ENCODE data around the gene DNASE1L1.

Gene DNASE1L1, protein sequence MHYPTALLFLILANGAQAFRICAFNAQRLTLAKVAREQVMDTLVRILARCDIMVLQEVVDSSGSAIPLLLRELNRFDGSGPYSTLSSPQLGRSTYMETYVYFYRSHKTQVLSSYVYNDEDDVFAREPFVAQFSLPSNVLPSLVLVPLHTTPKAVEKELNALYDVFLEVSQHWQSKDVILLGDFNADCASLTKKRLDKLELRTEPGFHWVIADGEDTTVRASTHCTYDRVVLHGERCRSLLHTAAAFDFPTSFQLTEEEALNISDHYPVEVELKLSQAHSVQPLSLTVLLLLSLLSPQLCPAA

GRCh38 chrX:154409222-154409871, at the start of gene DNASE1L1:
Gene DNASE1L1 (minus strand): TSS chrX:154409254. CDS start chrX:154405568, 3,686 bp downstream.
- DNase-seq: no peak

- DNase-seq: no peak
Measured at GRCh38 chrX:154458116-154458953, 49.3 kb upstream of the DNASE1L1 start, which contains the start of gene PLXNA3. Gene PLXNA3 (plus strand): TSS chrX:154458281. CDS start chrX:154460184, 1,903 bp downstream.

- DNase-seq: peak; percentile 1
Measured at GRCh38 chrX:154457491-154458115, 48.5 kb upstream of the DNASE1L1 start.

GRCh38 chrX:154452823-154453222, 43.8 kb upstream of the DNASE1L1 start:
- DNase-seq: no peak

DNA sequence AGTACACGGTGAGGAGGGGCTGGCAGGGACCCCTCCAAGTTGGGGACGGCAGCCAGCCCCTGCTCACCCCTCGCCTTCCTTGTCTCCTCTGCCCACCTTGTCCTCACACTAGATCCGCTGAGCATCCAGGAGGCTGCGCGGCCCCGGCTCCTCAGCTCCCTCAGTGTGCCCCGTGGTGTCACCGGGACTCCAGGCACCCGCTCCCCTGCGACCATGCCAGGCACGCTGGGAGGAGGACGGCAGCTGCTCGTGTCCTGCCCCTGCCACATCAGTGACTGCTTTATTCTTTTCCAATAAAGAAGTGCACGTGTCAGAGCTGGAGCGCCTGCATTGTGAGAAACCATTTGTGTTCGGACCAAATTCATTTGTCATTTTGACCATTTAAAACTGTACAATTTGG, 41.3 kb upstream of the DNASE1L1 start:
- no peak for DNase-seq

- no peak for DNase-seq
Measured at GRCh38 chrX:154449618-154450017, 40.6 kb upstream of the DNASE1L1 start.

- DNase-seq: no peak
Measured at GRCh38 chrX:154448484-154448883, 39.4 kb upstream of the DNASE1L1 start.

GRCh38 chrX:154446430-154446829, 37.4 kb upstream of the DNASE1L1 start:
- DNase-seq: no peak

- DNase-seq: no peak
Measured at GRCh38 chrX:154445776-154446175, 36.7 kb upstream of the DNASE1L1 start.

- no peak for DNase-seq
Measured at GRCh38 chrX:154444755-154445246, 35.7 kb upstream of the DNASE1L1 start.

- DNase-seq: peak; percentile 25
Measured at GRCh38 chrX:154443992-154444754, 35.1 kb upstream of the DNASE1L1 start, which contains the start of gene FAM50A. Gene FAM50A (plus strand): TSS chrX:154444141. CDS start chrX:154444236, 95 bp downstream.

DNA sequence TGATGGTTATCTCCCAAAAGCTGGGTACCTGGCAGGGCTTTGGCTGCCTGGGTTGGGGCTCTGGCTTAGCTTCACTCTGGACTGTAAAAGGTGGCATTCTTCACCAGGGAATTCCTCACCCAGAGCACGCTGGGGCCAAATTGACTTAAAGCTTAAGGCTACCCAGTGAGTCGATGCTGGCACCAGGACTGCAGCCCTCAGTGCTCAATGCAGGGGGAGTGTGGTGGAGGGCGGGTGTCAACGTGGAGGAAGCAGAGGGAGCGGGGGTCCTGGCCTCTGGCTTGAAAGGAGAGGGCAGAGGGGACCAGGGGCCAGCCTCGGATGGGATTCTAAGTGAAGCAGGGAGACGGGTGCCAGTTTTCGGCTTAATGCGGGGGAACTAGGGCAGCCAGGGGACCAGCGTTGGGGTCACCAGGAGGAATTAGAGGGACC, 34.4 kb upstream of the DNASE1L1 start:
- no peak for DNase-seq

DNA sequence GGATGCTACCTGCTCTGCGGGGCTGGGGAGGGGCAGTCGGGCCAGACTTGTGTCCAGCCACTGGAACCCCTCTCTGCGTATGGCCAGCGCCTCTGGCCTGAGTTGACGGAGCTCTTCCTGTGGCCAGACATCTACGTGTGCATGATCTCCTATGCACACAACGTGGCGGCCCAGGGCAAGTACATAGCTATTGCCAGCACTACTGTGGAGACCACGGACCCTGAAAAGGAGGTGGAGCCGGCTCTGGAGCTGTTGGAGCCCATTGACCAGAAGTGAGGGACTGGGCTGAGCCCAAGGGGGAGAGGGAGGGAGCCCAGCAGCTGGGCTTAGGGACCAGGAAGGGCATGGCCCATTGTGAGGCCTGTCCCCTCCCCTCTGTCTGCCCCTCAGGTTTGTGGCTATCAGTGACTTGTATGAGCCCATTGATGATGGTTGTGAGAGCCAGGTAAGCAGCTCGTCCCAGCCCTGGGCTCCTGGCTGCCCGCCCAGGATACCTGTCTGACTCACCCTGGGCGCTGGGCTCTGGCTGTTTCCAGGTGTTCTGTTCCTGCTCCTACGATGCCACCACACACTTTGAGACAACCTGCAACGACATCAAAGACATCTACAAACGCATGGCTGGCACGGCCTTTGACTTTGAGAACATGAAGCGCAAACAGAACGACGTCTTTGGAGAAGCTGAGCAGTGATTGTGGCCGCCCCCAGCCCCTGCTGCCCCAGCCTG, 33.1 kb upstream of the DNASE1L1 start:
- DNase-seq: no peak

DNA sequence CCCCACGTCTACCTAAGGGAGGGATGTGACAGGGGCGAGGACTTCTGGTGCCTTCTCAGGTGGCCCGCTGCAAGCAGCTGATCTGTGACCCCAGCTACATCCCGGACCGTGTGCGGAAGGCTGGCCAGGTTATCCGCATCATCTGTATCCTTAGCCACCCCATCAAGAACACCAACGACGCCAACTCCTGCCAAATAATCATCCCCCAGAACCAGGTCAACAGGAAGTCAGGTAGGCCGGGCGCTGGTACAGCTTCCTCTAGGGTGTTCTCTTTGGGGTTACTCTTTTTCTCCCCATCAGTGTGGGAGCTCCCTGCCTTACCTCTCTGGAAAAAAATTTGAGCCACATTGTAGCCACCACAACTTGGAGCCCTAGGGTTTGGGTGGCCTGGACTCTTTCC, 32.5 kb upstream of the DNASE1L1 start:
- DNase-seq: no peak

- no peak for DNase-seq
Measured at GRCh38 chrX:154440623-154441357, 31.7 kb upstream of the DNASE1L1 start.

DNA sequence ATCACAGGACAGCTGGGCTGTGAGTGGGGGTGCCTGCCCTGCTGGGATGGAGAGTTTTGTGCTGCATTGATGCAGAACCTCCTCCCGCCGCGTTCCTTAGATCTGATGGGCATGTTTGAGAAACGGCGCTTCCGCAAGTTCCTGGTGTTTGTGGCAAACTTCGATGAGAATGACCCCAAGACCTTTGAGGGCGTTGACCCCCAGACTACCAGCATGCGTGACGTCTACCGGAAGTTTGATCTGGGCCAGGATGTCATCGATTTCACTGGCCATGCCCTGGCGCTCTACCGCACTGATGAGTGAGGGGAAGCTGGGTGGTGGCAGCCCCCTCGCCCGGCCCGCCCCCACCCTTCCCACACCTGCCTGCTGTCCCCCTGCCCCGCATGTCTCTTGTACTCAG, 30.8 kb upstream of the DNASE1L1 start:
- no peak for DNase-seq

- DNase-seq: no peak
Measured at GRCh38 chrX:154437971-154438893, 29.2 kb upstream of the DNASE1L1 start.

GRCh38 chrX:154436983-154437752, 28.1 kb upstream of the DNASE1L1 start, which contains the start of gene GDI1:
Gene GDI1 (plus strand): TSS chrX:154437154. CDS start chrX:154437255, 101 bp downstream.
- DNase-seq: peak; percentile 2

Data from NCI-H1048 (cell line).